Muscle layer of colon (tissue), 2 donors: ENCODE data around the gene ATP8A2.
"Not testable (repeated sequence)": the region's sequence is repeated elsewhere in the genome, so short reads cannot be mapped to it uniquely, and the experiment has no call there.

Source experiments
- H3K27ac ChIP-seq: one replicate; pipeline ENCODE4 v1.7.0; 2013; ENCODE audit warnings: low read depth, mild to moderate bottlenecking, low read length, moderate library complexity
- H3K27me3 ChIP-seq, 2 donors: one replicate each; pipeline ENCODE4 v1.7.0; 2013; ENCODE audit warnings: low read length in 2 of 2, mild to moderate bottlenecking in 2 of 2; ENCODE audit not compliant: insufficient read depth in 2 of 2, control insufficient read depth in 1 of 2
- H3K36me3 ChIP-seq: one replicate; pipeline ENCODE4 v1.7.0; 2013; ENCODE audit warnings: mild to moderate bottlenecking, low read length; ENCODE audit not compliant: insufficient read depth
- H3K4me1 ChIP-seq: one replicate; pipeline ENCODE4 v1.7.0; 2013; ENCODE audit warnings: mild to moderate bottlenecking, low read length; ENCODE audit not compliant: insufficient read depth
- H3K4me3 ChIP-seq, 2 donors: one replicate each; pipeline ENCODE4 v1.7.0; 2013; ENCODE audit warnings: low read length in 2 of 2, low read depth in 1 of 2, mild to moderate bottlenecking in 1 of 2, moderate library complexity in 1 of 2
- H3K9ac ChIP-seq: one replicate; pipeline ENCODE4 v1.7.0; 2013; ENCODE audit warnings: low read length
- H3K9me3 ChIP-seq: one replicate; pipeline ENCODE4 v1.7.0; 2013; ENCODE audit warnings: mild to moderate bottlenecking, low read length
- donor health status: abdominal sarcoma.
- donor health status: Adenocarcinoma of cecum.

The ATP8A2 gene

GRCh38 chr13:25360443-25360842, 11.3 kb upstream of the ATP8A2 start:
- not testable (repeated sequence) for H3K27me3 ChIP-seq, H3K9ac ChIP-seq, H3K27ac ChIP-seq, H3K4me3 ChIP-seq, H3K36me3 ChIP-seq, H3K4me1 ChIP-seq, H3K9me3 ChIP-seq

GRCh38 chr13:25365720-25366235, 6.0 kb upstream of the ATP8A2 start:
- Histone ChIP-seq H3K4me3 (no peak overlapping the region), H3K4me1 (no peaks in the 10 kb centered on the region), H3K9me3 (no peaks in the 10 kb centered on the region), H3K9ac (no peak overlapping the region), H3K27ac (no peak overlapping the region), H3K36me3 (no peaks in the 10 kb centered on the region), H3K27me3 (peaks cover 0 to 3% of the 10 kb centered on the region in 2 donors)

- H3K27me3 ChIP-seq = peaks cover 24 to 30% of the 10 kb centered on the region in 2 donors
- H3K4me3 ChIP-seq = no peak overlapping the region
- H3K9me3 ChIP-seq = no peaks in the 10 kb centered on the region
- no peaks in the 10 kb centered on the region for H3K4me1 ChIP-seq
- no peak overlapping the region for H3K27ac ChIP-seq
- no peaks in the 10 kb centered on the region for H3K36me3 ChIP-seq
- H3K9ac ChIP-seq = no peak overlapping the region
Measured at GRCh38 chr13:25371158-25371874, 458 bp upstream of the ATP8A2 start.

- Histone ChIP-seq H3K27ac (no peak overlapping the region), H3K9me3 (no peaks in the 10 kb centered on the region), H3K36me3 (no peaks in the 10 kb centered on the region), H3K9ac (no peak overlapping the region), H3K4me1 (no peaks in the 10 kb centered on the region), H3K4me3 (no peak overlapping the region), H3K27me3 (peaks cover 24 to 30% of the 10 kb centered on the region in 2 donors)
Measured at GRCh38 chr13:25372284-25373081, 709 bp downstream of the ATP8A2 start.

GRCh38 chr13:25375727-25376358, 4.1 kb downstream of the ATP8A2 start:
- Histone ChIP-seq H3K4me1 (no peaks in the 10 kb centered on the region), H3K4me3 (no peak overlapping the region), H3K9me3 (no peaks in the 10 kb centered on the region), H3K27me3 (peaks cover 24 to 27% of the 10 kb centered on the region in 2 donors), H3K9ac (no peak overlapping the region), H3K36me3 (no peaks in the 10 kb centered on the region), H3K27ac (no peak overlapping the region)

- Histone ChIP-seq H3K27me3 (peaks cover 17 to 19% of the 10 kb centered on the region in 2 donors), H3K4me3 (no peak overlapping the region), H3K36me3 (no peaks in the 10 kb centered on the region), H3K4me1 (no peaks in the 10 kb centered on the region), H3K27ac (no peak overlapping the region), H3K9ac (no peak overlapping the region), H3K9me3 (no peaks in the 10 kb centered on the region)
Measured at GRCh38 chr13:25377244-25377962, 5.6 kb downstream of the ATP8A2 start.

GRCh38 chr13:25378528-25378927, 6.8 kb downstream of the ATP8A2 start:
- H3K27me3 ChIP-seq = peaks cover 6 to 8% of the 10 kb centered on the region in 2 donors
- H3K36me3 ChIP-seq = no peaks in the 10 kb centered on the region
- no peak overlapping the region for H3K4me3 ChIP-seq

GRCh38 chr13:25379011-25379410, 7.2 kb downstream of the ATP8A2 start:
- no peak overlapping the region for H3K9ac ChIP-seq
- H3K27ac ChIP-seq = no peak overlapping the region
- no peaks in the 10 kb centered on the region for H3K4me1 ChIP-seq
- H3K4me3 ChIP-seq = no peak overlapping the region
- H3K27me3 ChIP-seq = peaks cover under 1 to 3% of the 10 kb centered on the region in 2 donors
- no peaks in the 10 kb centered on the region for H3K36me3 ChIP-seq
- no peaks in the 10 kb centered on the region for H3K9me3 ChIP-seq

More at GRCh38 chr13:25378528-25378927, 6.8 kb downstream of the ATP8A2 start:
- H3K9ac ChIP-seq = no peak overlapping the region
- no peak overlapping the region for H3K27ac ChIP-seq
- H3K4me1 ChIP-seq = no peaks in the 10 kb centered on the region
- H3K9me3 ChIP-seq = no peaks in the 10 kb centered on the region

GRCh38 chr13:25380082-25380481, 8.3 kb downstream of the ATP8A2 start:
- Histone ChIP-seq H3K9me3 (no peaks in the 10 kb centered on the region), H3K4me3 (no peak overlapping the region), H3K27ac (no peak overlapping the region), H3K27me3 (no peaks in the 10 kb centered on the region), H3K36me3 (no peaks in the 10 kb centered on the region), H3K9ac (no peak overlapping the region), H3K4me1 (no peaks in the 10 kb centered on the region)

- Histone ChIP-seq H3K9me3 (no peaks in the 10 kb centered on the region), H3K27me3 (no peaks in the 10 kb centered on the region), H3K27ac (no peak overlapping the region), H3K4me1 (no peaks in the 10 kb centered on the region), H3K9ac (no peak overlapping the region), H3K4me3 (no peak overlapping the region), H3K36me3 (no peaks in the 10 kb centered on the region)
Measured at GRCh38 chr13:25380741-25381324, 9.1 kb downstream of the ATP8A2 start.
